ENCODE measurements around the gene CRELD1.
"Not testable (repeated sequence)": the region's sequence is repeated elsewhere in the genome, so short reads cannot be mapped to it uniquely, and the experiment has no call there.

Gene CRELD1

GRCh38 chr3:9937486-9938238 lies 4.0 kb downstream of the CRELD1 start:
- no peak for DNase-seq

GRCh38 chr3:9938966-9939365 lies 5.3 kb downstream of the CRELD1 start:
- DNase-seq, result no peak

GRCh38 chr3:9939906-9940305 lies 6.3 kb downstream of the CRELD1 start:
- DNase-seq, result not testable (repeated sequence)

- DNase-seq, result no peak
Observed at GRCh38 chr3:9940746-9941145, 7.1 kb downstream of the CRELD1 start.

GRCh38 chr3:9942164-9942563 lies 8.5 kb downstream of the CRELD1 start:
- no peak for DNase-seq

GRCh38 chr3:9942934-9943690 lies 9.5 kb downstream of the CRELD1 start:
- no peak for DNase-seq

GRCh38 chr3:9944271-9944670 lies 10.6 kb downstream of the CRELD1 start:
- no peak for DNase-seq

GRCh38 chr3:9945358-9945757 lies 11.7 kb downstream of the CRELD1 start:
- DNase-seq, result no peak

GRCh38 chr3:9946112-9947024 lies 12.7 kb downstream of the CRELD1 start:
- DNase-seq, result peak; percentile 30

- no peak for DNase-seq
Observed at GRCh38 chr3:9947025-9947995, 13.7 kb downstream of the CRELD1 start.

- DNase-seq, result no peak
Observed at GRCh38 chr3:9948586-9948985, 15.0 kb downstream of the CRELD1 start.

- DNase-seq, result no peak
Observed at GRCh38 chr3:9949115-9949514, 15.5 kb downstream of the CRELD1 start.

GRCh38 chr3:9949626-9950025 lies 16.0 kb downstream of the CRELD1 start:
- DNase-seq, result no peak

- DNase-seq, result no peak
Observed at GRCh38 chr3:9951126-9951525, 17.5 kb downstream of the CRELD1 start.

GRCh38 chr3:9951598-9951961 lies 17.9 kb downstream of the CRELD1 start:
- no peak for DNase-seq

- no peak for DNase-seq
Observed at GRCh38 chr3:9951962-9952805, 18.6 kb downstream of the CRELD1 start, which contains the start of gene PRRT3. PRRT3 (minus strand) TSS chr3:9952408; CDS start chr3:9950115, 2,293 bp downstream.

GRCh38 chr3:9955067-9955502 lies 21.5 kb downstream of the CRELD1 start:
- DNase-seq, result no peak

GRCh38 chr3:9955611-9956352 lies 22.1 kb downstream of the CRELD1 start:
- no peak for DNase-seq

GRCh38 chr3:9957214-9957613 lies 23.6 kb downstream of the CRELD1 start:
- no peak for DNase-seq

- DNase-seq, result no peak
Observed at GRCh38 chr3:9965200-9965875, 31.7 kb downstream of the CRELD1 start.
